ENCODE data around the gene HOXA9. TPM values are rescaled to one million over a fixed set of nuclear protein-coding genes. Genes with fewer than 3 reads are reported as not detected.

Gene HOXA9
- not detected in 2 replicates for total RNA-seq (2014; rRNA removed; shearing (Covaris generic))
- not detected in 2 replicates for total RNA-seq (2022)
- Bru-seq, nascent RNA, result percentile 24 among the genes with signal in this experiment
- not detected for BruChase-seq, experiment 1, labeled RNA remaining after a 6-hour chase
- BruChase-seq, experiment 2, labeled RNA remaining after a 2-hour chase, result percentile 32 among the genes with signal in this experiment
- long read RNA-seq, result 0 reads

- Histone ChIP-seq H3K4me1 (ENCODE audit: insufficient read depth, low read length, poor library complexity, severe bottlenecking) (peaks cover 4% of the 10 kb centered on the region), H3K79me2 (ENCODE audit: insufficient read depth, low read depth, low read length) (no peaks in the 10 kb centered on the region), H4K20me1 (ENCODE audit: insufficient read depth, low read length) (no peaks in the 10 kb centered on the region), H3K36me3 (ENCODE audit: insufficient read depth, low read length) (no peaks in the 10 kb centered on the region), H3K27ac (ENCODE audit: low read depth, low read length, poor library complexity, severe bottlenecking) (no peak within 1 kb of the TSS), H3K9me2 (ENCODE audit: insufficient read depth, low read length) (no peaks in the 10 kb centered on the region), H2AFZ (ENCODE audit: low read length) (no peak within 1 kb of the TSS), H3K4me2 (ENCODE audit: low read length) (no peak within 1 kb of the TSS), H3K4me3 (ENCODE audit: low read depth, low read length, poor library complexity, severe bottlenecking) (no peak within 1 kb of the TSS), H3K9me3 (ENCODE audit: low read length) (no peaks in the 10 kb centered on the region)
- TF ChIP-seq EZH2phosphoT487 (IDR thresholded peaks at IDR 0.05; ENCODE audit: borderline replicate concordance, low read depth, low read length), result no peak
- TF ChIP-seq CTCF (conservative IDR thresholded peaks at IDR 0.05; ENCODE audit: low read length), result no peak
- DNase-seq (ENCODE audit: low spot score), result no peak
- no TSS peak for BruUV-seq (replicated peaks)
- intact Hi-C loops (cut with micrococcal nuclease; ENCODE audit: unreplicated experiment), result no loop called here
- ChIA-PET POLR2A (no interaction called here), CTCF (ENCODE audit: unreplicated experiment) (no interaction called here)
These were observed at the start of gene HOXA9 for GRCh38 chr7:27165089-27165995. Gene HOXA9 (minus strand): TSS chr7:27165537. CDS start chr7:27165457, 80 bp downstream.

GRCh38 chr7:27214239-27214950 is 49.1 kb upstream of the HOXA9 start:
- ChIA-PET POLR2A (no interaction called here), CTCF (ENCODE audit: unreplicated experiment) (no interaction called here)
- H4K20me1 ChIP-seq (ENCODE audit: insufficient read depth, low read length), result no peaks in the 10 kb centered on the region
- intact Hi-C loops (cut with micrococcal nuclease; ENCODE audit: unreplicated experiment), result no loop called here
- H3K36me3 ChIP-seq (ENCODE audit: insufficient read depth, low read length), result no peaks in the 10 kb centered on the region
- H3K9me3 ChIP-seq (ENCODE audit: low read length), result no peaks in the 10 kb centered on the region
- no peak overlapping the region for H3K4me3 ChIP-seq (ENCODE audit: low read depth, low read length, poor library complexity, severe bottlenecking)
- H2AFZ ChIP-seq (ENCODE audit: low read length), result no peak overlapping the region
- DNase-seq (ENCODE audit: low spot score), result no peak
- BruUV-seq (replicated peaks), result no TSS peak
- H3K27ac ChIP-seq (ENCODE audit: low read depth, low read length, poor library complexity, severe bottlenecking), result no peak overlapping the region
- no peaks in the 10 kb centered on the region for H3K79me2 ChIP-seq (ENCODE audit: insufficient read depth, low read depth, low read length)
- no peaks in the 10 kb centered on the region for H3K4me1 ChIP-seq (ENCODE audit: insufficient read depth, low read length, poor library complexity, severe bottlenecking)
- H3K9me2 ChIP-seq (ENCODE audit: insufficient read depth, low read length), result no peaks in the 10 kb centered on the region
- TF ChIP-seq CTCF (conservative IDR thresholded peaks at IDR 0.05; ENCODE audit: low read length), result no peak
- TF ChIP-seq EZH2phosphoT487 (IDR thresholded peaks at IDR 0.05; ENCODE audit: borderline replicate concordance, low read depth, low read length), result no peak
- no peak overlapping the region for H3K4me2 ChIP-seq (ENCODE audit: low read length)

All from OCI-LY7 (cell line).